Muscle of leg (tissue), 11 donors: ENCODE results near the gene GHRHR. TPM values are rescaled to one million over a fixed set of nuclear protein-coding genes. Genes with fewer than 3 reads are reported as not detected.

Experiments
- DNase-seq: peaks from one replicate; pipeline ENCODE4 v3.0.0; 2013
- H3K27ac ChIP-seq: one replicate; pipeline ENCODE4 v1.5.1; 2013; ENCODE audit warnings: mild to moderate bottlenecking, low read length, control low read depth
- H3K27me3 ChIP-seq: one replicate; pipeline ENCODE4 v1.6.1; 2013; ENCODE audit warnings: low read length; ENCODE audit not compliant: control insufficient read depth, insufficient read depth
- H3K36me3 ChIP-seq: one replicate; pipeline ENCODE4 v1.6.1; 2013; ENCODE audit warnings: low read length; ENCODE audit not compliant: control insufficient read depth, insufficient read depth
- H3K4me1 ChIP-seq: one replicate; pipeline ENCODE4 v1.6.1; 2013; ENCODE audit warnings: low read length; ENCODE audit not compliant: control insufficient read depth, insufficient read depth
- H3K4me3 ChIP-seq: one replicate; pipeline ENCODE4 v1.5.1; 2013; ENCODE audit warnings: low read length, control low read depth
- H3K9me3 ChIP-seq: replicated peaks from 2 replicates; pipeline ENCODE4 v1.6.1; 2013; ENCODE audit warnings: low read depth, low read length; ENCODE audit not compliant: control insufficient read depth
- WGBS: methylation state at CpG from one replicate; pipeline ENCODE4 v1.1.5; 2013; ENCODE audit warnings: missing lambda C conversion rate; ENCODE audit not compliant: insufficient coverage; 5-methylcytosine and 5-hydroxymethylcytosine counted together
- polyA plus RNA-seq, 8 donors: library from polyadenylated mRNA; unstranded; fragments of 120-200 nt; gene quantifications; one replicate each; pipeline versions ENCODE4 v1.2.1 to v1.2.3, GENCODE V29; 2013; ENCODE audit warnings: inconsistent platforms in 1 of 8, low replicate concordance in 1 of 8; ENCODE audit not compliant: insufficient read length in 8 of 8, insufficient read depth in 1 of 8
- total RNA-seq: library from RNA; stranded (reverse); fragments of 120-200 nt; gene quantifications from one replicate; pipeline ENCODE4 v1.2.4, GENCODE V29; 2013

GHRHR gene
- total and polyA plus RNA-seq, 9 donors = 0.35 to 1.5 (median 0.89) TPM

- Histone ChIP-seq H3K27me3 (no peaks in the 10 kb centered on the region), H3K4me1 (peaks cover 45% of the 10 kb centered on the region), H3K36me3 (peaks cover 39% of the 10 kb centered on the region), H3K4me3 (no peak overlapping the region), H3K27ac (peak overlapping the region; percentile 86), H3K9me3 (no peaks in the 10 kb centered on the region)
- DNase-seq = peak; percentile 87
- 55% methylated on average over 7 of the region's 9 CpGs for WGBS
Observed at GRCh38 chr7:30920584-30921539, 42.9 kb upstream of the GHRHR start.

GRCh38 chr7:30921540-30922401, 42.0 kb upstream of the GHRHR start:
- 84% methylated on average over 13 of the region's 19 CpGs for WGBS
- DNase-seq = no peak
- Histone ChIP-seq H3K36me3 (peaks cover 46% of the 10 kb centered on the region), H3K27ac (peak overlapping the region; percentile 86), H3K4me3 (no peak overlapping the region), H3K9me3 (no peaks in the 10 kb centered on the region), H3K27me3 (no peaks in the 10 kb centered on the region), H3K4me1 (peaks cover 36% of the 10 kb centered on the region)

GRCh38 chr7:30922596-30922995, 41.2 kb upstream of the GHRHR start:
- WGBS = 79% methylated on average over 2 of the region's 9 CpGs
- Histone ChIP-seq H3K4me3 (no peak overlapping the region), H3K27me3 (no peaks in the 10 kb centered on the region), H3K36me3 (peaks cover 46% of the 10 kb centered on the region), H3K9me3 (peaks cover 4% of the 10 kb centered on the region), H3K27ac (no peak overlapping the region), H3K4me1 (peaks cover 31% of the 10 kb centered on the region)
- DNase-seq = no peak

GRCh38 chr7:30923009-30923773, 40.6 kb upstream of the GHRHR start:
- Histone ChIP-seq H3K9me3 (peaks cover 4% of the 10 kb centered on the region), H3K27ac (no peak overlapping the region), H3K4me3 (no peak overlapping the region), H3K27me3 (no peaks in the 10 kb centered on the region), H3K36me3 (peaks cover 46% of the 10 kb centered on the region), H3K4me1 (peaks cover 31% of the 10 kb centered on the region)
- WGBS = 92% methylated on average over 12 of the region's 19 CpGs
- DNase-seq = peak; percentile 0

GRCh38 chr7:30923774-30924413, 39.9 kb upstream of the GHRHR start:
- Histone ChIP-seq H3K27me3 (no peaks in the 10 kb centered on the region), H3K4me1 (peaks cover 31% of the 10 kb centered on the region), H3K9me3 (peaks cover 4% of the 10 kb centered on the region), H3K27ac (no peak overlapping the region), H3K36me3 (peaks cover 46% of the 10 kb centered on the region), H3K4me3 (no peak overlapping the region)
- 83% methylated on average over 10 of the region's 13 CpGs for WGBS
- peak; percentile 1 for DNase-seq

- Histone ChIP-seq H3K9me3 (peaks cover 4% of the 10 kb centered on the region), H3K4me3 (no peak overlapping the region), H3K27me3 (no peaks in the 10 kb centered on the region), H3K27ac (no peak overlapping the region), H3K4me1 (peaks cover 34% of the 10 kb centered on the region), H3K36me3 (peaks cover 46% of the 10 kb centered on the region)
- DNase-seq = no peak
Observed at GRCh38 chr7:30924624-30925023, 39.1 kb upstream of the GHRHR start.

GRCh38 chr7:30925117-30925516, 38.6 kb upstream of the GHRHR start:
- Histone ChIP-seq H3K4me1 (peaks cover 34% of the 10 kb centered on the region), H3K9me3 (peaks cover 4% of the 10 kb centered on the region), H3K27me3 (no peaks in the 10 kb centered on the region), H3K4me3 (no peak overlapping the region), H3K27ac (no peak overlapping the region), H3K36me3 (peaks cover 46% of the 10 kb centered on the region)
- 83% methylated on average over 1 of the region's 2 CpGs for WGBS
- DNase-seq = peak; percentile 0

- peaks cover 31% of the 10 kb centered on the region for H3K4me1 ChIP-seq
- H3K27ac ChIP-seq = no peak overlapping the region
- H3K4me3 ChIP-seq = no peak overlapping the region
- peaks cover 4% of the 10 kb centered on the region for H3K9me3 ChIP-seq
- H3K27me3 ChIP-seq = no peaks in the 10 kb centered on the region
- peaks cover 46% of the 10 kb centered on the region for H3K36me3 ChIP-seq
- peak; percentile 1 for DNase-seq
- 76% methylated on average over 4 of the region's 5 CpGs for WGBS
Observed at GRCh38 chr7:30925913-30926312, 37.8 kb upstream of the GHRHR start.

GRCh38 chr7:30926313-30926712, 37.4 kb upstream of the GHRHR start:
- H3K4me1 ChIP-seq = peaks cover 31% of the 10 kb centered on the region
- no peak overlapping the region for H3K4me3 ChIP-seq
- H3K9me3 ChIP-seq = peaks cover 4% of the 10 kb centered on the region
- H3K27me3 ChIP-seq = no peaks in the 10 kb centered on the region
- DNase-seq = peak; percentile 5
- peaks cover 46% of the 10 kb centered on the region for H3K36me3 ChIP-seq
- H3K27ac ChIP-seq = no peak overlapping the region
- WGBS = 100% methylated on average over 1 of the region's 5 CpGs
